HG02678 (cell line): ENCODE results near the gene GNG13.
"Not testable (repeated sequence)": the region's sequence is repeated elsewhere in the genome, so short reads cannot be mapped to it uniquely, and the experiment has no call there.

Experiments
- ATAC-seq: cut with Tn5 transposase; IDR thresholded peaks from one replicate; pipeline ENCODE4 v1.9.1; 2021; ENCODE audit warnings: mild to moderate bottlenecking, moderate library complexity; ENCODE audit not compliant: unreplicated experiment

Gene GNG13

DNA sequence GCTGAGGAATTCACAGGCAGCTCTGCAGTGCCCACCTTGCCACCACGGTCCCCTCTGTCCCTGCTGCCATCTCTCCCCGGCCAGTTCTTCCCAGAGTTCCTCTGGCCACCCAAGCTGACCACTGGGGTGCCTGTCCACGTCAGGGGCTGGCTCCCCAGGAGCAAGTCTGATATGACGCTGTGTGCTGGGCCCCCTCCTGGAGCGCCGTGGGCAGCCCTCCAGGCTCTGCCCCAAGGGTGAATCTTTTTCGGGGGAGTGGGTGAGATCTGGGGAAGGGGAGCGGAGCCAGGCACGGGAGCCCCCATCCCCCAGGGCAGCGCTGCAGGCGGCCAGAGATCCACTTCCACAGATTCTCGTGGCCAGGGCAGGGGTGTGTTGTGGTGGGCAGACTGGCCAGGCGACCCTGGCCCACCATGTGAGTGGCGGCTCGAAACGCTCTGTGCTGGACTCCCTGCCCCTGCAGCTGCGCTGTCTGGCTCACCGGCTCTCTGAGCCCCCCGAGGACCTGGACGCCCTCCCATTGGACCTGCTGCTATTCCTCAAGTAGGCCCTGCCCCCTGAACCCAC, 36.3 kb downstream of the GNG13 start:
- ATAC-seq = no peak

- ATAC-seq = no peak
Measured at GRCh38 chr16:763369-764183, 37.0 kb downstream of the GNG13 start.

GRCh38 chr16:762595-763268, 37.8 kb downstream of the GNG13 start:
- no peak for ATAC-seq

DNA sequence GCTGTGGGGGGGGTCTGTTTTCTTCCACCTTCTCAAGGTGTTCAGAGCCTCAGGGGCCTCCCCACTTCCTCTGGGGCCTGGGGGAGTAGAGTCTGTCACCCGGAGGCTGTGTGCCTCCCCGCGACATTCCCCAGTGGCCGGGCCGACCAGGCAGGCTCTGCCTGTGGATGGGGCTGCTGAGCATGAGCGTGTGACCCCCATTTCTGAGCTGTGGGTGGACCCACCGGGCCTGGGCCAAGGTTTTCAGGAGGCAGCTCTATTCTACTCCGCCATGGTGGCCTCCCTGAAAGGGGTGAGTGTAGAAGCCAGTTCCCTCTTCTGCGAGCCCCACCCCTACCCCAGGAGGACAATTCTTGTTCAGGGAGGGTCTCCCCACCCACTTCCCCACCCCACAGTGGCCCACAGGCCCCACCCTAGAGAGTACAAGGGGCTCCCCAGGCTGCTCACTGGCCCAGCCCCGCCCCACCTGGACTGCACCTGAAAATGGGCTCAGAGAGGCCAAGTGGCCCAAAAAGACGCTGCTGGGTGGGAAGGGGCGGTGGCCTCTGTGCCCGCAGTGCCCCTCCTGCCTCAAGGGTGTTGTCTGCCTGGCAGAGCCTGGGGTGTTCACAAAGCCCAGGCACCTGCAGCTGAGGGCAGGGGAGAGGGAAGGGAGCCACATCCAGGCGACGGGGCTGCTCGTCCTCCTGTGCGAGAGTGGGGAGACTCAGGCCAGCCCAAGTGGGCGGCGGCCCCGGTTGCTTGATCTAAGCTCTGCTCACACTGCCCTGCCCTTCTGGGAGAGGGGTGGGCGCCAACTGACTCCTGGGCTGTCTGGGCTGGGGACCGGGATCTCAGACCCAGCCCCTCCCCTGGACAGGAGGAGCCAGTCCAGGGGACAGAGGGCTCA, 38.7 kb downstream of the GNG13 start:
- no peak for ATAC-seq

- ATAC-seq = no peak
Measured at GRCh38 chr16:760545-761343, 39.8 kb downstream of the GNG13 start, which contains the start of gene MSLN. TSS of gene MSLN (plus strand) at chr16:760734. CDS start at chr16:762681, 1,947 bp downstream.

- no peak for ATAC-seq
Measured at GRCh38 chr16:760065-760464, 40.5 kb downstream of the GNG13 start.

DNA sequence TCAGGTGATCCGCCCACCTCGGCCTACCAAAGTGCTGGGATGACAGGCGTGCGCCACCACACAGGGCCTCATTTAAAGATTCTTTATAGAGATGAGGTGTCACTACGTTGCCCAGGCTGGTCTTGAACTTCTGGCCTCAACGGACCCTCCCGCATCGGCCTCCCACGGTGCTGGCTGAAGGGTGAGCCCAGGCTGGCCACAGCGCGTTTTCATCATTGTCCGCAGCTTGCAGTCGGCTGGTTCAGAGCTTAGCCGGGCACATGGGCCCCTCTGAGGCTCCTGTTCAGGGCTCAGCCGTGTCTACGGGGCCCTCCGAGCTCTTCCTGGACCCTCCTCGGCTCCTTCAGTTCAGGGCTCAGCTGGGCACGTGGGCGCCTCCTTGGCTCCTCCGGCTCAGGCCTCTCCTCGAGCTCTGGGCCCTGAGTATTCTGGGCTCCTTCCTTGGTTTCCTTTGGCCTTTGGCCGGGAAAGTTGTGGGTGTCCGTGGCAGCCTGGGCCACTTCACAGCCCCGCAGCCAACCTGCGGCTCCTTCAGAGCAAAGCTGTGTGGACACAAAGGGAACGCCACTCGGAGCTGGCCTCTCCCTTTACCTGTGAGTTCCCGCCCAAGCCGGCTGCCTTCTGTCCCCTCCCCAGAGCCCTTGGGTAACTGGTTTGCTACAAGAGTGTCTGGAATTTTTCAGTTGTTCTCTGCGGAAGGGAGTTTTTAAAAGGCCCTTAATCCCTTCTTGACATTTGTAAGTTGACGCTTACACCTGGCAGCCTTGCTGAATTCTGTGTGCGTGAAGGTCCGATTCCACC, 41.2 kb downstream of the GNG13 start:
- ATAC-seq = no peak

- no peak for ATAC-seq
Measured at GRCh38 chr16:756428-756827, 44.1 kb downstream of the GNG13 start.

- no peak for ATAC-seq
Measured at GRCh38 chr16:754656-755055, 45.9 kb downstream of the GNG13 start.

DNA sequence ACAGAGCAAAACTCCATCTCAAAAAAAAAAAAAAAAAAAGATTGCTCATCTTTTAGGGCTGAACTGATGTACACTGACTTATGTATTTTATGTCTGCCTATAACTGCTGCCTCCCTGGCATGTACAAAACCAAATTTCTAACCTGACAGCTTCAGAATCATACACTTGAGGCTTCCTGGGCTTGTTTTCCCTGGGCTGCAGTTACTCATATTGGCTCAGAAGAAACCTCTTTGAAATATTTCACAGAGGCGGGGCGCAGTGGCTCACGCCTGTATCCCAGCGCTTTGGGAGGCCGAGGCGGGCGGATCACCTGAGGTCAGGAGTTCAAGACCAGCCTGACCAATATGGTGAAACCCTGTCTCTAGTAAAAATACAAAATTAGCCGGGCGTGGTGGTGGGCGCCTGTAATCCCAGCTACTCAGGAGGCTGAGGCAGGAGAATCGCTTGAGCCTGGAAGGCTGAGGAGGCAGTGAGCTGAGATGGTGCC, 46.4 kb downstream of the GNG13 start:
- not testable (repeated sequence) for ATAC-seq

GRCh38 chr16:752007-752312, 48.6 kb downstream of the GNG13 start:
- no peak for ATAC-seq

DNA sequence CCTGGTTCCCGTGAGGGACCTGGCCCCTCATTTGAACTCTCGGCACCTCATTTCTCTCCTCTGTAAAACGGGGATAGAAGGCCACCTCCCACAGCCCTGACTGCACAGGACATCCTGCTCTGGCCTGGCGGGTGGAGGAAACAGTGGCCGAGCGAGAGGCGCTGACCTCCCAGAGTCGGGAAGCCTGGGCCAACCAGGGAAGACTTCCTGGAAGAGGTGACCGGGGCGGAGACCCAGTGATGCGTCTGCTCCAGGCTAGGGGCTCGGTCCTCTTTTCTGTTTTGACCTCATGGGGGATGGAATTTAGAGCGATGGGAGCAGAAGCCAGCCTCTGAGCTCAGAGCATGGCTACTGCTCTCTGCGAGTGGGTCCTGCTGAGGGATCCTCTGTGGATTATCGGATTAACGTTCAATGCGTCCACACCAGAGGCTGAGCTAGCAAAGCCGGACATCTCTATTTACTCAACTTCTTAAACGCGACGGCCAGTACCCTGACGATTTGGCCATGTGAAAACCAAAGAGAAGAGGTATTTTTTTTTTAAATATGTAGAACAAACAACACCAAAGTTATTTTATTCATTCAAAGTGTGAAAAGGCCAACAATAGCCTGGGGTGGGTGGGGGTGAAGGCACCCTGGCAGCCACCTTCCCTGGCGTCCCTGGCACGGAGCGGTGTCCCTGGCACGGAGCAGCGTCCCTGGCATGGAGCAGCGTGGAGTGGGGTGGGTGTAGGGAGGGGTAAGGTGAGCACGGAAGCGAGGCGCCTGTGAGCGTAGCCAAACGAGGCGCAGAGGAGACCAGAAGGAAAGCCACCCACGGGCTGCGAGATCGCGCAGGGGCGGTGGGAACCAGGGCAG, 49.2 kb downstream of the GNG13 start:
- ATAC-seq = no peak

DNA sequence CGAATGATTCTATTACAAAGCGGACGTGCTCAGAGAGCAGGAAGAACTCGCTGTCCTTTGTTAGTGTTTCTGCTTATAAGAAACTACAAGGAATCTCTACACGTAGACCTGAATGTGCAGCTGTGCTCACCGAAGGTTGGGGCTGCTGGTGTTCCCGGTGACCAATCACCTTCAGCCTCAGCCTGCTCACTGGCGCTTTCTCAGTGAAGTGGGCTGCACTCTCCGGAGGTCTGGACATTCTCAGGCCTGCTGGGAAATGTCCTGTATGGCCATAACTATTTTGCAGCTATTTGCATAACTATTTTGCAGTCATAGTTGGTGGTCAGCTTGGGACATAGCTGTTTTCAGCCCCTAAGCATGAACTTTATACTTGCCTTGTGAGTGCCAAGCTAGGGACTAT, 50.0 kb downstream of the GNG13 start:
- no peak for ATAC-seq

DNA sequence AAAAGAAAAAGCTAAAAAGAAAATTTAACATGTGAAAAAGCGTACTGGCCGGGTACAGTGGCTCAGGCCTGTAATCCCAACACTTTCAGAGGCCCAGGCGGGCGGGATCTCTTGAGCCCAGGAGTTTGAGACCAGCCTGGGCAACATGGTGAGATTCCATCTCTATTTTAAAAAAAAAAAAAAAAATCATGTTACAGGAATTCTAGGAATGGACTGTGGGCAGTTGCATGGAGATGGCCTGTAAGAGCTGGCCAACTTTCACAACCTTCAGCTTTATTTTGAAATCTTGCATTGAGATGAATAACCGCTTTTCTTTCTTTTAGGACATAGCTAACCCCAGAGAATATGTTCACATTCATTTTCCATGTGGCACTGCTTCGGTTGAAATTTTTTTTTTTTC, 51.5 kb downstream of the GNG13 start:
- ATAC-seq = no peak
